ACC112 (cell line): ENCODE results near the gene MTFMT.

Experiments
- H2AFZ ChIP-seq: fragments of 200-600 bp; sonication (generic); one replicate; pipeline ENCODE4 v1.6.0; 2017; ENCODE audit warnings: antibody characterized with exemption, low read length; ENCODE audit not compliant: unreplicated experiment
- H3K27ac ChIP-seq: fragments of 200-600 bp; sonication (generic); 2 replicates; pipeline ENCODE4 v1.5.1; 2014; ENCODE audit warnings: low read depth, mild to moderate bottlenecking, antibody characterized with exemption, low read length, moderate library complexity
- H3K27me3 ChIP-seq: fragments of 200-600 bp; sonication (generic); 2 replicates; pipeline ENCODE4 v1.6.1; 2014; ENCODE audit warnings: mild to moderate bottlenecking, antibody characterized with exemption, low read length, moderate library complexity, mixed read lengths; ENCODE audit not compliant: insufficient read depth
- H3K36me3 ChIP-seq: fragments of 200-600 bp; sonication (generic); 2 replicates; pipeline ENCODE4 v1.6.1; 2016; ENCODE audit warnings: mild to moderate bottlenecking, antibody characterized with exemption, low read length, moderate library complexity, mixed read lengths; ENCODE audit not compliant: insufficient read depth
- H3K4me1 ChIP-seq: fragments of 200-600 bp; sonication (generic); one replicate; pipeline ENCODE4 v1.6.1; 2016; ENCODE audit warnings: low read length, mixed read lengths; ENCODE audit not compliant: insufficient read depth, unreplicated experiment, control insufficient read depth
- H3K4me3 ChIP-seq: fragments of 200-600 bp; sonication (generic); 2 replicates; pipeline ENCODE4 v1.5.1; 2014; ENCODE audit warnings: mild to moderate bottlenecking, low read depth, low read length
- H3K79me2 ChIP-seq: fragments of 200-600 bp; sonication (generic); one replicate; pipeline ENCODE4 v1.6.0; 2016; ENCODE audit warnings: low read length; ENCODE audit not compliant: control insufficient read depth, unreplicated experiment, insufficient read depth

Gene MTFMT

GRCh38 chr15:65069779-65070546, 40.5 kb upstream of the MTFMT start:
- Histone ChIP-seq H2AFZ (no peak overlapping the region), H3K4me1 (peaks cover 38% of the 10 kb centered on the region), H3K36me3 (no peaks in the 10 kb centered on the region), H3K79me2 (no peaks in the 10 kb centered on the region), H3K27me3 (peaks cover 30% of the 10 kb centered on the region), H3K27ac (no peak overlapping the region), H3K4me3 (no peak overlapping the region)

GRCh38 chr15:65069179-65069578, 39.7 kb upstream of the MTFMT start:
- Histone ChIP-seq H3K79me2 (no peaks in the 10 kb centered on the region), H3K27ac (no peak overlapping the region), H3K4me1 (peaks cover 38% of the 10 kb centered on the region), H2AFZ (no peak overlapping the region), H3K27me3 (peaks cover 30% of the 10 kb centered on the region), H3K4me3 (no peak overlapping the region), H3K36me3 (no peaks in the 10 kb centered on the region)

- Histone ChIP-seq H3K27ac (no peak overlapping the region), H3K36me3 (no peaks in the 10 kb centered on the region), H2AFZ (no peak overlapping the region), H3K27me3 (peaks cover 30% of the 10 kb centered on the region), H3K4me1 (peaks cover 38% of the 10 kb centered on the region), H3K4me3 (no peak overlapping the region), H3K79me2 (no peaks in the 10 kb centered on the region)
These were observed 39.0 kb upstream of the MTFMT start for GRCh38 chr15:65068403-65068788.

GRCh38 chr15:65067645-65068402, 38.4 kb upstream of the MTFMT start, which contains the start of gene RASL12:
TSS of gene RASL12 (minus strand) at chr15:65067991. CDS start at chr15:65067835, 156 bp downstream.
- Histone ChIP-seq H3K36me3 (no peaks in the 10 kb centered on the region), H3K79me2 (no peaks in the 10 kb centered on the region), H3K27me3 (peaks cover 30% of the 10 kb centered on the region), H2AFZ (no peak within 1 kb of the TSS), H3K27ac (no peak within 1 kb of the TSS), H3K4me3 (peak within 1 kb of the TSS; percentile 52; the same call in 1 of the 2 replicates), H3K4me1 (peaks cover 38% of the 10 kb centered on the region)

GRCh38 chr15:65067317-65067644, 37.8 kb upstream of the MTFMT start:
- Histone ChIP-seq H3K4me3 (peak overlapping the region; percentile 52; the same call in 1 of the 2 replicates), H3K4me1 (peaks cover 36% of the 10 kb centered on the region), H2AFZ (no peak overlapping the region)

GRCh38 chr15:65066635-65067316, 37.3 kb upstream of the MTFMT start:
- peaks cover 31% of the 10 kb centered on the region for H3K4me1 ChIP-seq
- no peak overlapping the region for H2AFZ ChIP-seq
- peaks cover 30% of the 10 kb centered on the region for H3K27me3 ChIP-seq
- H3K4me3 ChIP-seq, result no peak overlapping the region
- no peak overlapping the region for H3K27ac ChIP-seq
- no peaks in the 10 kb centered on the region for H3K79me2 ChIP-seq
- H3K36me3 ChIP-seq, result no peaks in the 10 kb centered on the region

More at GRCh38 chr15:65067317-65067644, 37.8 kb upstream of the MTFMT start:
- H3K27me3 ChIP-seq, result peaks cover 30% of the 10 kb centered on the region
- no peaks in the 10 kb centered on the region for H3K36me3 ChIP-seq
- no peak overlapping the region for H3K27ac ChIP-seq
- H3K79me2 ChIP-seq, result no peaks in the 10 kb centered on the region

GRCh38 chr15:65066001-65066634, 36.7 kb upstream of the MTFMT start:
- Histone ChIP-seq H3K79me2 (no peaks in the 10 kb centered on the region), H3K27me3 (peaks cover 30% of the 10 kb centered on the region), H3K27ac (no peak overlapping the region), H3K4me1 (peaks cover 25% of the 10 kb centered on the region), H3K36me3 (no peaks in the 10 kb centered on the region), H3K4me3 (no peak overlapping the region), H2AFZ (no peak overlapping the region)

- no peaks in the 10 kb centered on the region for H3K79me2 ChIP-seq
- H3K4me1 ChIP-seq, result no peaks in the 10 kb centered on the region
- H3K4me3 ChIP-seq, result no peak overlapping the region
- H3K27ac ChIP-seq, result no peak overlapping the region
- H2AFZ ChIP-seq, result no peak overlapping the region
- H3K27me3 ChIP-seq, result peaks cover 30% of the 10 kb centered on the region
- no peaks in the 10 kb centered on the region for H3K36me3 ChIP-seq
These were observed 33.3 kb upstream of the MTFMT start for GRCh38 chr15:65062726-65063125.

GRCh38 chr15:65062061-65062460, 32.6 kb upstream of the MTFMT start:
- Histone ChIP-seq H3K27me3 (peaks cover 23% of the 10 kb centered on the region), H3K27ac (no peak overlapping the region), H3K79me2 (no peaks in the 10 kb centered on the region), H3K36me3 (no peaks in the 10 kb centered on the region), H3K4me3 (no peak overlapping the region), H2AFZ (no peak overlapping the region), H3K4me1 (peaks cover 6% of the 10 kb centered on the region)

- H3K4me1 ChIP-seq, result peaks cover 7% of the 10 kb centered on the region
- H3K36me3 ChIP-seq, result no peaks in the 10 kb centered on the region
- H2AFZ ChIP-seq, result no peak overlapping the region
These were observed 31.4 kb upstream of the MTFMT start for GRCh38 chr15:65060641-65061397.

More at GRCh38 chr15:65060641-65061397, 31.4 kb upstream of the MTFMT start:
- peaks cover 12% of the 10 kb centered on the region for H3K27me3 ChIP-seq
- H3K79me2 ChIP-seq, result no peaks in the 10 kb centered on the region
- H3K27ac ChIP-seq, result no peak overlapping the region
- no peak overlapping the region for H3K4me3 ChIP-seq
